RWPE1 (cell line): Measurements from ENCODE around the gene VRK1.

Experiments used
- CTCF ChIA-PET: fragments of 350-600 bp; sonication (Branson Sonifier 250); formaldehyde crosslinking; extraction: SDS; loops from one replicate; lab custom pipeline; 2021; lab: Yijun Ruan, JAX
- POLR2A ChIA-PET: fragments of 400-600 bp; formaldehyde crosslinking; extraction: SDS; loops from one replicate; lab custom pipeline; 2020; ENCODE audit warnings: antibody characterized with exemption; ENCODE audit not compliant: low non-redundant PET; lab: Yijun Ruan, JAX
- DNase-seq: peaks from one replicate; pipeline ENCODE4 v3.0.0; 2012; ENCODE audit warnings: low spot score
- H3K27ac ChIP-seq: fragments of 450-650 bp; 2 replicates; pipeline ENCODE4 v1.5.1; 2017
- CTCF ChIP-seq: fragments of 450-650 bp; conservative IDR thresholded peaks from 2 replicates; pipeline ENCODE4 v1.5.1; 2017; ENCODE audit warnings: low read depth, mild to moderate bottlenecking

Gene VRK1

GRCh38 chr14:96839251-96839650 lies 42.1 kb downstream of the VRK1 start:
- POLR2A ChIA-PET = no interaction called here
- TF ChIP-seq CTCF = no peak
- CTCF ChIA-PET = no interaction called here
- no peak overlapping the region for H3K27ac ChIP-seq
- DNase-seq = no peak

DNA sequence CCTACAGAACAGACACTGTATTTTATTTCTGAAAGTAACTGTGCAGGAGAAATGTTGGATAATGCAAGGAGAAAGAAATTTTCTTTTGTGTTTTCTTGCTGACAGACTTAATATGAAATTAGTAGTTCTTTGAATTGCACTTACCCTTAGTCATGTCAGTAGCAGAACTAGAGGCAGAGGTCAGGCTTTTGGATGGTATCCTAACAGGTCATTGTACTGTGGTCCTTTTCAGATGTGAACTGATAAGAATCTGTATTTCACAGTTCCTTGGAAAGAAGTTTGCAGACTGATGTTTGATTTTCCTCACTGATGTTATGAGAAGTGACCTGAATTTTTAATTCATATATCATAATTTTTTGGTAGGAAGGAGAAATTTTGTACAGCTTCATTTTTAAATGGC lies 46.0 kb downstream of the VRK1 start:
- POLR2A ChIA-PET = no interaction called here
- no peak for TF ChIP-seq CTCF
- CTCF ChIA-PET = no interaction called here
- H3K27ac ChIP-seq = no peak overlapping the region
- DNase-seq = no peak

GRCh38 chr14:96844857-96845570 lies 47.8 kb downstream of the VRK1 start:
- CTCF ChIA-PET = no interaction called here
- H3K27ac ChIP-seq = no peak overlapping the region
- TF ChIP-seq CTCF = no peak
- no peak for DNase-seq
- POLR2A ChIA-PET = no interaction called here

GRCh38 chr14:96847451-96847850 lies 50.3 kb downstream of the VRK1 start:
- POLR2A ChIA-PET = no interaction called here
- no peak for DNase-seq
- no peak for TF ChIP-seq CTCF
- CTCF ChIA-PET = interaction anchor here (0.7 kb wide), 1 partner anchor 160 kb away, joined by 3 read pairs; no protein-coding TSS in a partner anchor
- no peak overlapping the region for H3K27ac ChIP-seq

GRCh38 chr14:96848011-96848410 lies 50.8 kb downstream of the VRK1 start:
- DNase-seq = no peak
- no peak for TF ChIP-seq CTCF
- H3K27ac ChIP-seq = no peak overlapping the region
- POLR2A ChIA-PET = no interaction called here
- CTCF ChIA-PET = interaction anchor here (0.7 kb wide), 1 partner anchor 161 kb away, joined by 3 read pairs; no protein-coding TSS in a partner anchor

DNA sequence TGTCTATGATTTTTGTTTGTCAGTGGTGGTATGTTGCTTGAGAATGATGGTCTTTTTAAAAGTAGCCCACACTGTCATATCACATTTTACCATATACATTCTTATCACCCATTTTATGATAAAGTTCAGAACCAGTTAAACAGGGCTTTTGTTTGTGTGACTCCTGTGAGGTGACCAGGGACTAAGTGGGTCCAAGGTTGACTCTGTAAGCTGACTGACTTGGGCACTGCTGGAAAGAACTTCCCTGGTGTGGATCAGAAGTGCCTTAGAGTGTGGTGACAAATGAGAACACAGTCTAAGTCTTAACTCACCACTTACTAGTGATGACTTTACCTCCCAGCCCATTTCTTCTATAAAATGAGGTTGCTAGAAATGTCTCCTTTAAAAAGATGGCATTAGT lies 52.6 kb downstream of the VRK1 start:
- no peak for DNase-seq
- TF ChIP-seq CTCF = no peak
- POLR2A ChIA-PET = no interaction called here
- H3K27ac ChIP-seq = no peak overlapping the region
- CTCF ChIA-PET = no interaction called here
